Hematopoietic multipotent progenitor cell treated with erythropoietin and hydrocortisone succinate and interleukin-3 and kit ligand, for 8 days (in vitro differentiated cells): ENCODE results near the gene TMIGD3.
A peak's percentile ranks its signal among the peaks of the same experiment; 100 is the strongest.

Source experiments
- DNase-seq: peaks from one replicate; pipeline ENCODE4 v3.0.0-alpha.2; 2015

TMIGD3 gene

DNA sequence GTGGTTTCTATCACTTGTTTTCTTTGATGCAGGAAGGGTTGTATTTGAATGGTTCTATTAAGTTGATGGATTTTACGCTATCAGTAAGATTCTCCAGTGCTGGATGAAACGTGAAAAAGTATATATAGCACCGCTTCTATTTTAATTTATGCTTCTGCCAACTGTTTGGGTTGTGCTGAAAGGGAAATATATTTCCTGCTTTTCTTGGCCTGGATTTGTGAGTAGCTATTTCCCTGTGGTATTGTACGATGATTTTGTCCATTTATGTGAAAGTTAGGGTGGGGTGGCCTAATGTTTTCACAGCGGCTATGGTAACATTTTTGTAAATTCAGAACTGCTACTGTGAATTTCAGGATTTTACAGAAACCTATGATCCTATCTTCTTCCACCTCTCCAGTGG lies 29.3 kb downstream of the TMIGD3 start:
- DNase-seq = no peak

- no peak for DNase-seq
Measured at GRCh38 chr1:111471538-111471937, 31.9 kb downstream of the TMIGD3 start.

DNA sequence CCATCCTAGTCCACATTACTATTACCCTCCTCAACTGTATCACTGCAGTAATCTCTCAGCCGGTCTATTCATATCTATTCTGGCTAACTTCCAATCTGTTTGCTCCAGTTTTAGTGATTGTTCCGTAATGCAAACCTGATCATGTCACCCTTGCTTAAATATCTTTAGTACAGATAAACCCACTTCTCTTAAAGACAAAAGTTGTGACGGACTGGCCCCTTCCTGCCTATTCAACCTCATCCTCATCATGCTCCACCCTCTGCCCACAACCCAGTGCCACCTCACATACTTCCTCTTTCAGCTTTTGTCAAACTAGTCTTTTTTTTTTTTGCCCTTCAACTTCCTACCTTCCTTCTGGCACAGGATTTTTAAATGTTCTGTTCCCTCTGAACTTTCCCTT lies 32.4 kb downstream of the TMIGD3 start:
- peak; percentile 65 for DNase-seq

DNA sequence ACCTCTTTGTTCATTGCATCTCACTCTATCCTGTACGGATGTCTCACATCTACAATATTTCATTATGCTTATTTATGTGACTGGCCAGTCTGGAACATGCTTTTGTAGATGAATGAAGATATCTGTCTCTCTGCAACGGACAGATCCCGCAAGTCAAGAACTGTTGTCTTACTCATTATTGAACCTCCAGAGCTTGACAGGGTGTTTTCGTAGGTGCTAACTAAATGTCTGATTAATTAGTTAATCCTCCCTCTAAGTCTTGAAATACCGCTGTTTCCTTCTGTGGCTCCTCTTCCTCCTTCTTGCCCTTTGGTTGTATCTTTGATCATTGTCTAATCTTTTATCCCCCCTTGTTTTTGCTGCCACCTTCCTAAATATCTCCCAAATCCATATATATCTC lies 32.8 kb downstream of the TMIGD3 start:
- DNase-seq = no peak

DNA sequence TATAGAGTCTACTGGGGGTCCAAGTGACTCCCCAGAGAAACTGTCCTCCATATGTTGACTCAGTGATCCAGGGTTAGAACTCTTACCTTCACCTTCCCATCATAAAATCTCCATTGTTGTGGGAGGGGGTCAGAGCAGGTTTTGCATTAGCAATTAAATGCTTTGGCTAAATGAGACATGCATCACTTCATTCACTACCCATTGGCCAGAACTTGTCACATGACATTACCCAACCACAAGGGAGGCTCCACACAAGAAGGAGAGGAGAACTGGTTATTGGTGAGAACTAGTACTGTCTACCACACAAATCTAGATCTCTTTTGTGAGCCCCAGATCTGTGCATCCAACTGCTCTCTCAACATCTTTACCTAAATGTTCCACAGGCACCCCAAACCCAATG lies 33.9 kb downstream of the TMIGD3 start:
- DNase-seq = no peak

DNA sequence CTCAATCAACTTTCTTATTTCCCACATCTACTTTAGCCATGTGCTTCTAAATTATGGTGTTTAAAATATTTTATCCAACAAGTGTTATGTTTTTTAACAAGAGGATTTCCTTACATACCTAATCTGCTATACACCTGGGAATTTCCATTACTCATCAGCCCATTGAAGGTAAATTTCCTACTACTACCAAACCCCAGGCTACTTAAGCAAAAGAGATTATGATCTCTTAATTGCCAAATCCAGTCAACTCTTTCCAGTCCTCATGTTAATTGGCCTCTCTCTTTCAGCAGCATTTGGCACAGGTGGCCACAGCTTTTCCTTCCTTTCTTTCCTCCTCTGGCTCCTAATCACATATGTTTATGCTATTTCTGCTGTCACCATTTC lies 34.7 kb downstream of the TMIGD3 start:
- no peak for DNase-seq

- peak; percentile 48 for DNase-seq
Measured at GRCh38 chr1:111467865-111468716, 35.3 kb downstream of the TMIGD3 start.

DNA sequence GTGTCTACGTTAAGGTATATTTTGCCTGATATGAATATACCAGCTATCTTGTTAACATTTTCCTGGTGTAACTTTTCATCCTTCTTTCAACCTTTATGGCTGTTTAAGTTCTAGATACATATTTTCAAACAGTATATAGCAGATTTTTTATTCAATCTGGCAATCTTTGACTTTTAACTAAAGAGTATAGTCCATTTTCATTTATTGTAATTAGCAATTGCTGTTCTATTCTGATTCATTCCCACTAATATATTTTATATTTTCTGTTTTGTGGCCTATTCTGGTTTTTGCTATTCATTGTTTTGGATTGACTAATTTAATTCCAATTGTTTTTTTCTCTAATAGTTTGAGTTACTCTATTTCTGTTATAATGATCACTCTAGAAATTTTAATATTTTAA lies 37.0 kb downstream of the TMIGD3 start:
- DNase-seq = no peak

GRCh38 chr1:111465754-111466153 lies 37.7 kb downstream of the TMIGD3 start:
- no peak for DNase-seq

GRCh38 chr1:111463029-111463683 lies 40.3 kb downstream of the TMIGD3 start:
- peak; percentile 75 for DNase-seq

- no peak for DNase-seq
Measured at GRCh38 chr1:111462370-111463028, 40.9 kb downstream of the TMIGD3 start.

GRCh38 chr1:111461765-111462164 lies 41.7 kb downstream of the TMIGD3 start:
- DNase-seq = no peak

GRCh38 chr1:111455642-111456031 lies 47.8 kb downstream of the TMIGD3 start:
- no peak for DNase-seq

GRCh38 chr1:111454859-111455641 lies 48.4 kb downstream of the TMIGD3 start:
- DNase-seq = no peak

DNA sequence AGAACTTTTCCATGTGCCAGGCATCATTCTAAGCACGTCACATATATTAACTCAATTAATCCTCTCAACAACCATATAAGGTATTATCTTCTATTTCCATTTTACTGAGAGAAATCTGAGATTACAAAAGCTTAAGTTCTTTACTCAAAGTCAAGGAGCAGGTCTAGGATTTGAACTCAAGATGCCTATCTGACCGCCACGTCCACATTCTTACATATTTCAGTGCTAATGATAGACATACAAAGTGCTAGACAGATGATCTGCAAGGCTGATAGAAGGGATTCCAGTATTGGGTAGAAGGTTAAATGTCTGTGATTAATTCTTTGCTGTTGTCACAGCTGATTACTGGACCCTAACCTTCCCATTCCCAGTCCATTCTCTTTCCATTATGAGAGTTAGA lies 49.7 kb downstream of the TMIGD3 start:
- DNase-seq = no peak

DNA sequence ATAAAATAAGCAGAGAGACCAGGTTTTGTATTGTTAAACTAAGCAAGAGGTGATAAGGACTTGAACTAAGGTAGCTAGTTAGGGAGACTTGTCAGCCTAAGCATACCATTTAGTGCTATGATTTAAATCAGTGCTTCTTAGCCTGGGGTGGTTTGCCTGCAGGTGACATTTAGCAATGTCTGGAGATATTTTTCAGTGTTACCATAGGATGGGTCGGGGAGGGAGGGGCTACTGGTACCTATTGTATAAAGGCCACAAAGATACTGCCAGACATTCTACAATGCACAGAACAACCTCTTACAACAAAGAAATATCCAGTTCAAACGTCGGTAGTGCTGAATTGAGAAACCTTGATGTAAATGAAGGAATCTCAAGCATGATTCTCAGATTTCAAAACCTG lies 50.9 kb downstream of the TMIGD3 start:
- no peak for DNase-seq

GRCh38 chr1:111450185-111450584 lies 53.2 kb downstream of the TMIGD3 start:
- DNase-seq = no peak

DNA sequence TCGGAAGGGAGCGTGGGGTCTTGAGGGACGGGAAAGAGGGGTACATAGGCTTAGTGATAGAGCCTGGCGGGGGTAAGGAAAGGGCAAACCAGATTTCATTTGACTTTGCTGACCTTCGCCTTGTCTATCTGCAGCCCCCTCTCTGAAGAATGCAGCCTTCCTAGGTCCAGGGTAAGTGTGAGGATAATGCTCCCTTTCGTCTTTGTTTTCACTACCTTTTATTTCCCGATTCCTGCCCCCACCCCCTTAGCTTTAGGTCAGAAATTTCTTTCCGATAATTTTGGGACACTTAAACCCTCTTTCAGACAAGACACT lies 53.8 kb downstream of the TMIGD3 start:
- no peak for DNase-seq

DNA sequence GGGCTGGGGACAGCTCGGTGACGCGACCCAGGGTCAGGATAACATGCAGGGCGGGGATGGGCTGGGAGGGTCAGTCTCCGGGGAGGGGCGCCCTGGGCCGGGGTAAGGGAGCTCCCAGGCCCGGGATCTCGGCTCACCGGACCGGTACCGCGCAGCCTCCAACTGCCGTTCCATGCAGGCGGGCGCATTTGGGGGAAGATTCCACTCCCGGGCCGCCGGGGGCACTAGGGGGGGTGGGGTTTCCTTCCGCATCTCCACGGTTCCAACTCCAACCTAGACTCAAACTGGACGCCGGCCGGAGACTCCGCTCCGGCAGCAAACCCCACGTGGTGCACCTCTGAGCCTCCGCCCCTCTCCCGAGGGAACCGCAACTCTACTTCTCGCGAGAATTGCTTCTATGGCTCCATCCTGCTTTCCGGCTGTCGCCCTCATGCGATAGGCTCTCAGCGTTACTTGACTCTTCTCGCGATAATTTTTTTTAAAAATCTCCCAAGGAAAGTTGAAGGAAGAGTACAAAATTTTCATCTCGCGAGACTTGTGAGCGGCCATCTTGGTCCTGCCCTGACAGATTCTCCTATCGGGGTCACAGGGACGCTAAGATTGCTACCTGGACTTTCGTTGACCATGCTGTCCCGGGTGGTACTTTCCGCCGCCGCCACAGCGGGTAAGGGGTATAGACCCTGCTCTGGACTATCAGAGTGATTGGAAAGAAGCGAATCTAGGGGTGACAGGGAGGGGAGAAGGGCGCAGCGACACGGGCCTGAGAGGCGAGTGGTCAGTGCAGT lies 54.3 kb downstream of the TMIGD3 start, which contains the start of the genes ATP5PB and WDR77:
ATP5PB (plus strand) TSS at position 547 of the 785 bp plus-strand sequence; CDS start at position 625, 78 bp downstream.
WDR77 (minus strand) TSS at position 339 of the 785 bp plus-strand sequence; CDS start at position 252, 87 bp downstream.
- peak; percentile 100 for DNase-seq

DNA sequence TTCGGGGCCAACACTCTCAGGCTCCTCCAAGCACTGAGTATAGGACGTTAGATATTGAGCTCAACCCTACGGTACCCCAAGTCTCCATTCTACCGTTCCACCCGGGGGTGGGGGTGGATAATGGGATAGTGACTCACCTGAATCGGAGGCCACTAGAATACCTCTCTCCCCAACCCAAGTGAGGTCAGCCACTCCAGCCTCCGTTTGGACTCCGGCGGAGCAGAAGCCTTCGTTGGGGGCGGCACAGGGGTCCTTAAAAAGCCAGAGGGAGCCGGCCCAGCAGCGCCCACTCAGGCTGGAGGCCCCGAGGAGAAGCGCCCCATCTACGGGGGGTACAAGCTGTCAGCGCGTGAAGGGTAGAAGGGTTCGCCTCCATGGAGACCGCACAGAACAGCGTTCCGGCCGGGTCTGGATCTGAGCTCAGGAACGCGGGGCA lies 54.9 kb downstream of the TMIGD3 start:
- peak; percentile 27 for DNase-seq

- DNase-seq = no peak
Measured at GRCh38 chr1:111446967-111447892, 56.2 kb downstream of the TMIGD3 start.
